ENCODE results near the gene FASN.
"Not testable (repeated sequence)": the region's sequence is repeated elsewhere in the genome, so short reads cannot be mapped to it uniquely, and the experiment has no call there.

Gene FASN

GRCh38 chr17:82098169-82098938 lies at the start of gene FASN:
Gene FASN (minus strand): TSS chr17:82098236. CDS start chr17:82096445, 1,791 bp downstream.
- DNase-seq (ENCODE audit: low spot score): peak; percentile 94

GRCh38 chr17:82146663-82147654 lies 48.9 kb upstream of the FASN start:
- no peak for DNase-seq (ENCODE audit: low spot score)

- DNase-seq (ENCODE audit: low spot score): no peak
These were observed 47.6 kb upstream of the FASN start for GRCh38 chr17:82145550-82146155.

- no peak for DNase-seq (ENCODE audit: low spot score)
These were observed 45.3 kb upstream of the FASN start for GRCh38 chr17:82143333-82143732.

- not testable (repeated sequence) for DNase-seq (ENCODE audit: low spot score)
These were observed 41.9 kb upstream of the FASN start for GRCh38 chr17:82139961-82140360.

- DNase-seq (ENCODE audit: low spot score): no peak
These were observed 40.5 kb upstream of the FASN start for GRCh38 chr17:82138511-82138992.

- no peak for DNase-seq (ENCODE audit: low spot score)
These were observed 36.1 kb upstream of the FASN start for GRCh38 chr17:82134101-82134500.

GRCh38 chr17:82133166-82133953 lies 35.3 kb upstream of the FASN start:
- not testable (repeated sequence) for DNase-seq (ENCODE audit: low spot score)

GRCh38 chr17:82129095-82129494 lies 31.1 kb upstream of the FASN start:
- DNase-seq (ENCODE audit: low spot score): no peak

GRCh38 chr17:82128287-82128686 lies 30.3 kb upstream of the FASN start:
- no peak for DNase-seq (ENCODE audit: low spot score)

- DNase-seq (ENCODE audit: low spot score): no peak
These were observed 29.7 kb upstream of the FASN start for GRCh38 chr17:82127704-82128103.

- no peak for DNase-seq (ENCODE audit: low spot score)
These were observed 29.2 kb upstream of the FASN start for GRCh38 chr17:82127315-82127595.

GRCh38 chr17:82126556-82127314 lies 28.7 kb upstream of the FASN start:
- DNase-seq (ENCODE audit: low spot score): no peak

- DNase-seq (ENCODE audit: low spot score): no peak
These were observed 26.1 kb upstream of the FASN start for GRCh38 chr17:82124101-82124500.

GRCh38 chr17:82121660-82122629 lies 23.9 kb upstream of the FASN start:
- DNase-seq (ENCODE audit: low spot score): no peak

- DNase-seq (ENCODE audit: low spot score): no peak
These were observed 23.2 kb upstream of the FASN start for GRCh38 chr17:82121246-82121645.

- no peak for DNase-seq (ENCODE audit: low spot score)
These were observed 22.1 kb upstream of the FASN start for GRCh38 chr17:82120148-82120547.

- DNase-seq (ENCODE audit: low spot score): peak; percentile 36
These were observed 20.9 kb upstream of the FASN start for GRCh38 chr17:82118815-82119380.

GRCh38 chr17:82118168-82118814 lies 20.3 kb upstream of the FASN start:
- DNase-seq (ENCODE audit: low spot score): no peak

All from globus pallidus (tissue), 1 donor.